Activated CD4-positive, alpha-beta T cell treated with anti-CD3 and anti-CD28 coated beads for 4 hours (primary cell): ENCODE results near the gene ATP6V0C.

Experiments used
- DNase-seq, 2 donors: peaks; one replicate each; pipeline ENCODE4 v3.0.0-alpha.2; 2020

The ATP6V0C gene

DNA sequence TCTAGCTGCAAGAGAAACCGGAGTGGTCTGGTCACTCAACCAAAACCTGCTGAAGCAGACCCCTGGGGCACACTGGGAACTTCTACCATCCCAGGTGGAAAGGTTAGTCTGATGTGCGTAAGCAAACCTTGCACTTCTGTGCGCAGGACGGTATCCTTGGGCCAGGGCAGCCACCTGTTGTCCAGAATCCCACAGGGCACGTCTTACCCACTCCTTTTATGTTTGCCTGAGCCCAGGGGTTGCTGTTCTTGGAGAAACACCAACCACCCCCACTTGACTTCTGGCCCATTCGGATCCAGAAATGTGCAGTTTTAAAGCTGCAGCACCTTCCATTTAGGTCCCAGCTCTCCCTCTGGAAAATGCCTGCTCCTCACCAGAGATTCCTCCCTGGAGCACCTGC, 20.1 kb upstream of the ATP6V0C start:
- DNase-seq: no peak

DNA sequence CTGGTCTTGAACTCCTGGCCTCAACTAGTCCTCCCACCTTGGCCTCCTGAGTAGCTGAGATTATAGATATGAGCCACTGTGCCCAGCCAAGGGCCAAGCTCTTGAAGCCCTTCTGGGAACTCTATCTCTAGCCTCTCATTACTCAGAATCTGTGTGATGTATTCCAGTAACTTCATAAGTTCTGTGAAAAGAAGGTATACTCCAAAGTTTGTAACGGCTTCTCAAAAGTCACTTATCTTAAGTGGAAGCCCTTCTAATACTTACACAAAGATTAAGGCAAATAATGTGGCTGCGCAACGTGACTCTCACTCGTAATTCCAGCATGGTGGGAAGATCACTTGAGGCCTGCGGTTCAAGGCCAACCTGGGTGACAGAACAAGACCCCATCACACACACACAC, 19.1 kb upstream of the ATP6V0C start:
- no peak for DNase-seq

GRCh38 chr16:2495041-2495440, 18.7 kb upstream of the ATP6V0C start:
- no peak for DNase-seq

- DNase-seq: no peak
These were observed 17.3 kb upstream of the ATP6V0C start for GRCh38 chr16:2496223-2497115.

GRCh38 chr16:2497116-2497630, 16.6 kb upstream of the ATP6V0C start:
- DNase-seq: no peak

- DNase-seq: no peak
These were observed 15.9 kb upstream of the ATP6V0C start for GRCh38 chr16:2497695-2498484.

GRCh38 chr16:2498531-2499253, 15.1 kb upstream of the ATP6V0C start:
- DNase-seq: no peak

DNA sequence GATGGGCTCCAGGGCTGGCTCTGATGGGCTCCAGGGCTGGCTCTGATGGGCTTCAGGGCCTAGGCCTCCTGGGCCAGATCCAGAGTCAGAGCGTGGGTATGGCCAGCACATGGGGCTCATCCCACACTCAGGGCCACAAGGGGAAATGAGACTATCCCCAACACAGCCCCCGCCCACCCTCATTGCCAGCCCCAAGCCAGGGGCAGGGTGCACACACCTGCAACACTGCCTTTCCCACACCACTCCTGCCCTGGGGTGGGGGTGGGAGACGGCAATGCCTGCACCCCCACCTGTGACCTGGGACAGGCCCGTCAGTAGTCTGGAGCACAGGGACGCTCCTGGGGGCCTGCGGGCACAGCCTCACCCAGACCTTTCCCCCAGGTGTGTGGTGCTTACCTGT, 14.3 kb upstream of the ATP6V0C start:
- DNase-seq: no peak

- no peak for DNase-seq
These were observed 13.8 kb upstream of the ATP6V0C start for GRCh38 chr16:2499890-2500429.

DNA sequence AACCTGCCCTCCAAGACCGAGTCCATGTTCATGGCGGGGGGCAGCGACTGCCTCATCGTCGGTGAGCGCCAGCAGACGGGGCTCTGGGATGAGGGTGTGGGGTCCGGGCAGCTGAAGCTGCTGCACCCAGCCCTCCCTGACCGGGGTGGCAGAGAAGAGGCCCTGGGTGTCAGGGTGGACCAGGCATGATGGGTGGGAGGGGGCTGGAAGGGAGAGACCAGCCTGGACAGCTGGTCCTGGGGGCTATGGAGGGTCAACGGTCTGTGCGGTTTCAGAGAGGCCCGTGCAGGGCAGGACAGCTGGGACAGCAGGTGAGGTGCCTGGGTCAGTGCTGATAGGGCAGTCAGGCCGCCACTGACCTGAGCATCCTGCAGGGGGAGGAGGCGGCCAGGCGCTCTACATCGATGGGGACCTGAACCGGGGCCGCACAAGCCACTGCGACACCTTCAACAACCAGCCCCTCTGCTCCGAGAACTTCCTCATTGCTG, 13.3 kb upstream of the ATP6V0C start:
- DNase-seq: no peak

DNA sequence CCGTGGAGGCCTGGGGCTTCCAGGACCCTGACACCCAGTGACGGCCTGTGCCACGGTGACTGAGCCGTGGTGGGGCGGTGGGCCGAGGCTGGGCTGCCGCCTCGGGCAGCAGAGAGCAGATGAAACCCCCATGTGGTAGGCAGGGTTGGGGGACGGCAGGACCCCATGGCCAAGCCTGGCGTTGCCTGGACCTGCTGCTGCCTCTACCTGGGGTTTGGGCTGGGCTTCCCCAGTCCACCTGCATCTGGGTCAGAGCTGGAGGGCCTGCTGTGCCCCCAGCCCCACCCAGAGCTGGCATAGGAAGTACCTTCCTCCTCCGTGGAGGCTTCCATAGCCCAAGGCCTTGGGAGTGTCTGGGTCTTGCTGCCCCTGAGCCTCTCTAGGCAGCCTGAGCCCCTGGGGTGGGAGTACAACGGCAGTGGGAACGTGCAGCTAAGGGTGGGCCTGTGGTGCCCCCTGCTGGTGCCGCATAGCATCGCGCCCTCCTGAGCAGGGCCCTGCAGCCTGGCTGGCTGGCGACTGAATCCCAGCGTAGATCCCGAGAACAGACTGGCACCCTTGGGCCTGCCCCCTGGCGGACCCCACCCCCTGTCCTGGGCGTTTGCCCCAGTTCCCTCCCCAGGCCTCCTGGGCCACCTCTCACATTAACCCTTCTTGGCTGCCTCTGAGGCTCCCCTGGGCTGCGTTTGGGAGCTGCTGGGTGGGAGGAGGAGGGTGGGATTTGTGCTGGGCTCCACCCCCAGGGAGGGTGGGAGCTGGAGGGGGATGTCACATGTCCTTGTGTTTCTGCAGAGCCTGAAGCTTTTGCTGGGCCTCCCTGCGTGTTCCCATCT, 12.6 kb upstream of the ATP6V0C start:
- DNase-seq: peak; percentile 67 to 79

DNA sequence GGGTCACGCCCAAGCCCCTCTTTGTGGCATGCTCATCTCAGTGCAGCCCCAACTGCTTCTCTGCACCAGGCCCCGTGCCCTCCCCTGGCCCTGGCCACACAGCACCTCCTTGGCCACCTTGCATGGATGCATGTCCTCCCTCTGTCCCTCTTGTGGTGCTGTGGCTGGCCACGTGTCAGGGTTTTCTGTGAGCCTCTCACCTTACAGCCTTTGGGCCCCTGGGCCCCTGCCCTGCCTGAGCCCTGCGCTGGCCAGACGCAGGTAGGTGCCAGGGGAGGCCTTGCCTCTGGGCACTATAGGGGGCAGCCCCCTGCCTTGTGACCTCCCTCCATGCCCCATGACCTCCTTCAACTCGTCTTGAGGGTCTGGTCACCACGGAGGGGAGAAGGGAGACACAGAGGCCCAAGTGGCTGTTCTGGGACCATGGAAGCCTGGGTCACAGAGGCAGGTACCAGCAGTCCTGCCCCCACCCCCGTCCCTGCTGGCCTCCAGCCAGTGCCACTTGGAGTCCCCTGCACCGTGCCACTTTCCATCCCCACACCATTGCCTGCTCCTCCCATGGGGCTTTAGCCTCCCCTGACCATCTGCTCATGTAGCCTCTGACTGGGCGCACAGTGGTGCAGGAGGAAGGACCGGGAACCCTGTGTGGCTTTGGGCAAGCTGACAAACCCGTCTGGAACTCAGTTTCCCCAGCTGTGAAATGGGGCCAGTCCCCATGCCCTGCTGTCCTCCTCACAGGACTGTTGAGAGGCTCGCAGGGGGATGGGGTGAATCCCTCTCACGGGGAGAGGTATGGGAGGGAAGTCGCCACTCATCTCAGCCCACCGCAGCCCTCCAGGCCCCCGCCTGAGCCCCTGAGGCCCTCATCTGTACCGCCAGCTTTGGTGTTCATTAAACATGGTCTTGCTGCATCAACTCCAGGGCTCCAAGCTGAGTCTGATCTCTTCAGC, 11.5 kb upstream of the ATP6V0C start:
- DNase-seq: no peak

DNA sequence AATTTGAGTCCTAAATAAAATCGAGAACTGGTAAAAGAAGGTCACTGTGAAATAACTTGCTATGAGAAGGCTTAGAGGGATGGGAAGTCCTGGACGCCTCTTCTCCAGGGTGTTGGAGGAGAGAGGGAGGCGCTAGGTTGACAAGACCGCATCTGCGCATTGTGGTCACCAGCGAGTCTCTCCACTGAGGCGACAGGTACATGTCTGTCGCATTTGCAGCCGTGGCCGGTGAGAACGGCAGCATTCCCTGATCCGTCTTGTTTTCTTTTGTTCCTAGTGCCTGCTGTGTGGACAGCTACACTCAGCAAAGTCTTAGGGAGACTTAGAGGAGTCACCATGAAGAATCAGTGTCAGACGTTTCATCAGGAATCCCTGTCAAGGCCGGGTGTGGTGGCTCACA, 8.1 kb upstream of the ATP6V0C start:
- no peak for DNase-seq

DNA sequence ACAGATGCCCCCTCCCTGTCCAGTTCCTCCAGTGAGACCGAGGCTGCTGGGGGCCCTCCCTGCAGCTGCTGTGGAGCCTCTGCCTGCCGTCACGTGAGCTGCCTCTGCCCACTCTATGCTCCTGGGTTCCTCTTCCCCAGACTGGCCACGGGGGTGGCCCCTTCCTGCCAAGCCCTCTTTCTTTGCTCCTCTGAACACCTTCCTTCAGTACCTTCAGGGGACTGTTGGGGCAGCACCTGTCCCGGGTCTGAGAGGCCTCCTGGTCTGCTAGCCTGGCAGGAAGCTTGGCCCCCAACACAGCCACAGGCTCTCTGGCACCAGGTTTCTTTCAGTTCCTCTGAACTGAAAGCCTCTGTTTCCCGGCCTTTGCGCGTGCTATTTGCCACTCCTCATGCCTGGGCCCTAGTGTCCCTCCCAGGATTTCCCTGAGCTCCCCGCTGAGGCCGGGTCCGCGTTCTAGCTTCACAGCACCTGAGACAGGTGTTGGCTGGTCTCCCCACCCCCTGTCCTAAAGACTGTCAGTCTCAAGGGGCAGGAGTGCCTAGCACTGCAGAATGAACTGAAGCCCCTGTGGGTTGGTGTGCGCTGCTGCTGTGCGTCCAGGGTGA, 6.6 kb upstream of the ATP6V0C start:
- no peak for DNase-seq

GRCh38 chr16:2507665-2508064, 6.1 kb upstream of the ATP6V0C start:
- DNase-seq: no peak

DNA sequence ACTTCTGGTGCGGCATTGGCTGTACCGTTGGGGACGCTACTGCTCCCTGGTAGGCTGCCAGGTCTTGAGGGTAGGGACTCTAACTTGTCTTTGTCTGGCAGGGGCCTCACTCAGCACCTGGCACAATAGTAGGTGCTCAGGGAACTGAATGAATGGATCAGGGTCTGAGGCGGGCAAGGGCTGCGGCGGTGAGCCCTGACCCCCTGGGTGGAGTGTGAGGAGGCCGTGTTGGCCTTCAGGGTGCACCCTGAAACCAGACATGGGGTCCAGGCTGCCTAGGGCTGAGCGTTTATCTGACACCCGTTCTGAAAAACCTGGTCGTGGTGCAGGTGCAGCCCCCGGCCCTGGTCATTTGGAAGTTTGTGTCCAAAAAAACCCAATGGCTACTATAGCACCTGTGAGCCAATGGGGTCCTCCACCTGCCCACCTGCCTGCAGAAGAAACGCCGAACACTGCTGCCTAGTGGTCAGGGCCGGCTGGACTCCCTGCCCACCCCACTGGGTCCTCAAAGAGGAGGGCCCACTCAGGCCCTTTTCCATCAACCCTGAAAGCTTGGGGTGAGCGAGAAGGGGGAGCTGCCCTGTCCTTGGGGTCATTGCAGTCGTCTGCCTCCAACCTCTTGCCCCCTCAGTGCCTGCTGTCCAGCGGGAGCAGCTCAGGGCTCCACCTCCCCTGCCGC, 4.9 kb upstream of the ATP6V0C start:
- no peak for DNase-seq

GRCh38 chr16:2511128-2511800, 2.5 kb upstream of the ATP6V0C start:
- DNase-seq: no peak

GRCh38 chr16:2511996-2512734, 1.6 kb upstream of the ATP6V0C start:
- no peak for DNase-seq
